ENCODE measurements around the gene EIF6. TPM values are rescaled to one million over a fixed set of nuclear protein-coding genes. Genes with fewer than 3 reads are reported as not detected.

The EIF6 gene
- total and polyA plus RNA-seq, 9 of the 15 experiments (the other 6 are each of a cell fraction or from before 2014, with no cell fraction given) = 165 to 832 (median 229) TPM

GRCh38 chr20:35284267-35284991 lies at the start of gene EIF6 (continued):
- TF ChIP-seq ZNF41 (CRISPR knock-in tag; conservative IDR thresholded peaks at IDR 0.05) = peak; percentile 50; the same call in 1 of the 2 replicates
- peak; percentile 11 for TF ChIP-seq NR2C2 (CRISPR knock-in tag; IDR thresholded peaks at IDR 0.05)
- peak; percentile 70; the same call in 1 of the 2 replicates for TF ChIP-seq NR2C2 (tag; IDR thresholded peaks at IDR 0.05)
- TF ChIP-seq YBX1 (IDR thresholded peaks at IDR 0.05) = no peak
- TF ChIP-seq RNF2 (IDR thresholded peaks at IDR 0.05) = no peak
- TF ChIP-seq CREB1 (IDR thresholded peaks at IDR 0.05) = 0 out of 2 replicates have a peak, but pooled peaks have one; percentile 23
- no peak for TF ChIP-seq CREB1 (CRISPR knock-in tag; IDR thresholded peaks at IDR 0.05)
- 0 out of 2 replicates have a peak, but pooled peaks have one; percentile 18 for TF ChIP-seq FOXK1 (CRISPR knock-in tag; IDR thresholded peaks at IDR 0.05; ENCODE audit: borderline replicate concordance)
- TF ChIP-seq POLR2B (IDR thresholded peaks at IDR 0.05; ENCODE audit: low read depth, partially characterized antibody) = peak; percentile 68
- TF ChIP-seq ZSCAN29 (IDR thresholded peaks at IDR 0.05) = no peak
- no peak for TF ChIP-seq ZNF398 (CRISPR knock-in tag; IDR thresholded peaks at IDR 0.05)
- peak; percentile 55; the same call in 1 of the 2 replicates for TF ChIP-seq ZNF511 (CRISPR knock-in tag; IDR thresholded peaks at IDR 0.05)
- TF ChIP-seq POLR2AphosphoS5 (IDR thresholded peaks at IDR 0.05; ENCODE audit: control insufficient read depth, insufficient read depth, low read depth, low read length) = peak; percentile 86
- TF ChIP-seq CCNT2 (IDR thresholded peaks at IDR 0.05; ENCODE audit: borderline replicate concordance, extremely low read depth, insufficient read length, low read depth, low read length) = peak; percentile 13
- 0 out of 2 replicates have a peak, but pooled peaks have one; percentile 59 for TF ChIP-seq CBX1 (IDR thresholded peaks at IDR 0.05; ENCODE audit: low read depth)
- TF ChIP-seq ZNF75A (CRISPR knock-in tag; IDR thresholded peaks at IDR 0.05) = no peak
- TF ChIP-seq EP400 (IDR thresholded peaks at IDR 0.05) = peak; percentile 95
- TF ChIP-seq ZBTB33 (CRISPR knock-in tag; IDR thresholded peaks at IDR 0.05) = no peak
- TF ChIP-seq ETV5 (CRISPR knock-in tag; IDR thresholded peaks at IDR 0.05; ENCODE audit: low read depth) = peak; percentile 61; the same call in 1 of the 2 replicates
- TF ChIP-seq ZC3H4 (CRISPR knock-in tag; IDR thresholded peaks at IDR 0.05; ENCODE audit: borderline replicate concordance) = peak; percentile 66; the same call in 1 of the 2 replicates
- TF ChIP-seq E2F8 (IDR thresholded peaks at IDR 0.05; ENCODE audit: low read depth, partially characterized antibody) = peak; percentile 88
- peak; percentile 69; the same call in 1 of the 2 replicates for TF ChIP-seq PML (IDR thresholded peaks at IDR 0.05; ENCODE audit: low read length)

Measured in K562 (cell line).